Pancreas (tissue), 10 donors: ENCODE data around the gene TNFAIP3. TPM values are rescaled to one million over a fixed set of nuclear protein-coding genes. Genes with fewer than 3 reads are reported as not detected.

Source experiments
- ATAC-seq, 4 donors: fragments of 200-7000 bp; cut with Tn5 transposase; one replicate each; pipeline versions ENCODE4 v1.8.0 to v1.9.1; 2020; ENCODE audit warnings: mild to moderate bottlenecking in 4 of 4, moderate library complexity in 4 of 4
- DNase-seq, 6 donors: peaks; one replicate each; pipeline ENCODE4 v3.0.0-alpha.2; 2020
- FAIRE-seq: peaks from 2 replicates; lab custom pipeline; 2012; peaks lifted over from hg19 to GRCh38; lab: Jason Lieb, UNC
- H3K27ac ChIP-seq, 4 donors: fragments of 200-600 bp; sonication (generic); 1 replicate in 3 of 4; 2 replicates in 1 of 4; pipeline versions ENCODE4 v1.5.0 to v1.8.0; 2020
- H3K27me3 ChIP-seq, 4 donors: fragments of 200-600 bp; one replicate each; pipeline ENCODE4 v1.8.0; 2021
- H3K36me3 ChIP-seq, 3 donors: fragments of 200-600 bp; sonication (generic) in 1 of 3; one replicate each; pipeline versions ENCODE4 v1.5.0 to v1.8.0; 2020 to 2021
- H3K4me1 ChIP-seq, 3 donors: fragments of 200-600 bp; one replicate each; pipeline ENCODE4 v1.8.0; 2021
- H3K4me3 ChIP-seq, 4 donors: fragments of 200-600 bp; sonication (generic) in 2 of 4; one replicate each; pipeline versions ENCODE4 v1.5.0 to v1.8.0; 2020 to 2021
- H3K9me3 ChIP-seq, 4 donors: fragments of 200-600 bp; one replicate each; pipeline ENCODE4 v1.8.0; 2021
- CTCF ChIP-seq, 4 donors: fragments of 200-600 bp; sonication (generic) in 3 of 4; IDR thresholded peaks; one replicate each; pipeline versions ENCODE4 v1.5.0 to v1.8.0; 2021; ENCODE audit warnings: antibody characterized with exemption in 4 of 4
- WGBS, 2 donors: extraction: QIAGEN DNeasy Blood & Tissue Kit; methylation state at CpG; one replicate each; pipeline ENCODE4 v1.1.7; 2013; 5-methylcytosine and 5-hydroxymethylcytosine counted together
- intact Hi-C, 3 donors: fragments of 100-400 bp; cut with DNase I; formaldehyde crosslinking; loops; one replicate each; pipeline versions ENCODE4 v1.11.1 to v1.14.2; 2022
- polyA plus RNA-seq, 2 donors: library from polyadenylated mRNA; stranded (reverse); fragments of 200-250 nt; gene quantifications; one replicate each; pipeline ENCODE4 v1.2.3, GENCODE V29; 2013
- total RNA-seq, 6 donors: library from RNA; stranded (reverse); fragmentation: NEBNext Ultra II Directional in 4 of 6; extraction: Animal tissue kit (Norgen Biotek cat#: 25700) in 4 of 6; gene quantifications; one replicate each; pipeline versions ENCODE4 v1.2.1 to v1.2.4, GENCODE V29; 2021 to 2023
- donor health status: healthy with polysubstance abuse.
- donor health status: DM: no; HTN: no; CAD: no; lungs with moderate emphysema.
- donor health status: DM: no; HTN: no; CAD: no.
- donor health status: control.
- donor health status: control.
- donor health status: Bipolar disorder and iron deficiency.
- donor health status: DM: yes; HTN: yes; CAD: no.
- donor health status: DM: no; HTN: no; CAD: no.
- donor health status: DM: no; HTN: no; CAD: no.
- donor health status: DM: yes; HTN: yes; CAD: no.

The TNFAIP3 gene
- total and polyA plus RNA-seq, 8 donors = 9.3 to 59.2 (median 14.2) TPM

DNA sequence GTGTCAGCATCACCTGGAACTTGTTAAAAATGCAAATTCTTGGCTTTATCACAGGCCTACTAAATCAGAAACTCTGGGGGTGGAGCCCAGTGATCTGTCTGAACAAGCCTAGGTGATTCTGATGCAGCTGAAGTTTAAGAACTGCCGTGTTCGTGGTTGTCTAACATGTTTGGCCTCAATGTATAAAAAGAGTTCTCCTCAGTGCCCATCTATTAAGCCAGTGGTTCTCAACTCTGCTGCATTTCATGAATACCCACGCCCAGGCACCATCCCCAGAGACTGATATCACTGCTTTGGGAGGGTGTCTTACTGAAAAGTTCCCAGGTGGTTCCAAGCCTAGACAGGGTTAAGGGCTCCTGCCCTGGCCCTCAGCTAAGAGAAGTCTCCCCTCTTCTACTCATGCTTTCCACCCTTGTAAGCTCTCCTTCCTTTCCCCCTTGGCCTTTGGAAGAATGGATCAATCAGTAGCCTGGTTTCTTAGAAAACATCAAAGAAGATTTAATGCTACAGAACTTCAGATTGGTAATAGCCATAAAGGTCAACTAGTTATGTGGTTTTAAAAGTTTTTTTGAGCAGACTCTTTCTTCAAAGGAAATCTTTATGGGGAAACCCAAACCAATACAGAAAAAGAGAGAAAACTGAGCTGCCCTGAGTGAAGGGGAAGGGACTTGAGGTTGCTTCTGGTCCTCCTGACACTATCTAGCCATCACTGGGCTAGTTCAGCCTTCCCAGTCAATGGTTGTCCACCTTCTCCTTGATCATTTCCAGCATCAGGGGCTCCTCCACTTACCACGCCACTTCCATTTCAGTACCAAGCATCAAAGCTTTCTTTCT lies 38.9 kb upstream of the TNFAIP3 start:
- Histone ChIP-seq H3K27me3 (no peaks in the 10 kb centered on the region), H3K9me3 (no peaks in the 10 kb centered on the region), H3K4me1 (no peaks in the 10 kb centered on the region), H3K36me3 (no peaks in the 10 kb centered on the region), H3K4me3 (no peak overlapping the region), H3K27ac (no peak overlapping the region)
- ATAC-seq (no peak), DNase-seq (no peak), FAIRE-seq (no peak)
- intact Hi-C loops = no loop called here
- 86 to 92% methylated on average over 4 of the region's 4 CpGs for WGBS, 2 donors
- TF ChIP-seq CTCF (IDR thresholded peaks at IDR 0.05) = no peak

GRCh38 chr6:137829641-137830083 lies 37.4 kb upstream of the TNFAIP3 start:
- no peak for ATAC-seq
- H3K4me1 ChIP-seq = no peaks in the 10 kb centered on the region

GRCh38 chr6:137830511-137830911 lies 36.5 kb upstream of the TNFAIP3 start:
- FAIRE-seq (no peak), DNase-seq (no peak), ATAC-seq (no peak)

More at GRCh38 chr6:137829641-137830083, 37.4 kb upstream of the TNFAIP3 start:
- no peak for TF ChIP-seq CTCF (IDR thresholded peaks at IDR 0.05)
- no peaks in the 10 kb centered on the region for H3K27me3 ChIP-seq
- H3K9me3 ChIP-seq = no peaks in the 10 kb centered on the region
- no peak overlapping the region for H3K27ac ChIP-seq
- WGBS, 2 donors = 84 to 87% methylated on average over 4 of the region's 4 CpGs
- intact Hi-C loops = no loop called here
- FAIRE-seq (no peak), DNase-seq (no peak)
- no peaks in the 10 kb centered on the region for H3K36me3 ChIP-seq
- no peak overlapping the region for H3K4me3 ChIP-seq

DNA sequence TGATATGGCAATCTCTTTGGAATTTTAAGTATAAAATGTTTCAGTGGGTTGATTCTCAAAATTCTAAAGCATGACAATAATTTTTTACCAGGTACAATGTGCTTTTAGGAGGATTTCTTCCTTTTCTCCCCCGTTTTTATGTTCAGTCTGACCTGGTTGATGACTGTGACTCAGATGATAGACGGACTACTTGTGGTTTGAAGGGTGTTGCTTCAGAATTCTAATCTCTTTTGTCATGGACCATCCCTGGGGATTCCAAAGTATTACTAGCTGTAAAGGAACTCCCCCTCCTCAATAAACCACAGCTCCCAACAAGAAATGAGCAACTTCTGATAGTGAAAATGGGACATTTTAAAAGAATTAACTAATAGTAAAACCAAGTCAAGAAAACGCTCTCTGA lies 34.9 kb upstream of the TNFAIP3 start:
- no peaks in the 10 kb centered on the region for H3K4me1 ChIP-seq
- no peak for FAIRE-seq
- no peaks in the 10 kb centered on the region for H3K9me3 ChIP-seq
- no peak for DNase-seq
- no peak for TF ChIP-seq CTCF (IDR thresholded peaks at IDR 0.05)
- intact Hi-C loops = no loop called here
- H3K27ac ChIP-seq = no peak overlapping the region
- no peaks in the 10 kb centered on the region for H3K27me3 ChIP-seq
- H3K4me3 ChIP-seq = no peak overlapping the region
- H3K36me3 ChIP-seq = no peaks in the 10 kb centered on the region
- 82 to 88% methylated on average over 3 of the region's 3 CpGs for WGBS, 2 donors
- ATAC-seq = no peak

More at GRCh38 chr6:137830511-137830911, 36.5 kb upstream of the TNFAIP3 start:
- TF ChIP-seq CTCF (IDR thresholded peaks at IDR 0.05) = no peak
- no peaks in the 10 kb centered on the region for H3K9me3 ChIP-seq
- no peaks in the 10 kb centered on the region for H3K27me3 ChIP-seq
- intact Hi-C loops = no loop called here
- H3K4me1 ChIP-seq = no peaks in the 10 kb centered on the region
- no peak overlapping the region for H3K27ac ChIP-seq
- H3K36me3 ChIP-seq = no peaks in the 10 kb centered on the region
- H3K4me3 ChIP-seq = no peak overlapping the region

- no peak for ATAC-seq
- no peak overlapping the region for H3K27ac ChIP-seq
- no peak for DNase-seq
- FAIRE-seq = no peak
- H3K36me3 ChIP-seq = no peaks in the 10 kb centered on the region
- intact Hi-C loops = no loop called here
- no peak overlapping the region for H3K4me3 ChIP-seq
- H3K27me3 ChIP-seq = no peaks in the 10 kb centered on the region
- TF ChIP-seq CTCF (IDR thresholded peaks at IDR 0.05) = no peak
- no peaks in the 10 kb centered on the region for H3K9me3 ChIP-seq
- H3K4me1 ChIP-seq = no peaks in the 10 kb centered on the region
- WGBS, 2 donors = 83 to 84% methylated on average over 3 of the region's 3 CpGs
These were observed 32.6 kb upstream of the TNFAIP3 start for GRCh38 chr6:137834508-137834907.
